HG03575 (cell line): ENCODE measurements around the gene PER1.

ENCODE experiments used
- ATAC-seq: cut with Tn5 transposase; IDR thresholded peaks from one replicate; pipeline ENCODE4 v1.9.1; 2021; ENCODE audit not compliant: unreplicated experiment, insufficient number of reproducible peaks, low FRiP score; ENCODE audit errors: extremely low read depth

Gene PER1

GRCh38 chr17:8152112-8152775 is at the start of gene PER1:
Gene PER1, minus strand, starts transcription at chr17:8152404. Its CDS starts 1,698 bp downstream, at chr17:8150706.
- ATAC-seq = no peak

- ATAC-seq = no peak
Observed at GRCh38 chr17:8192070-8192815, 40.0 kb upstream of the PER1 start.

GRCh38 chr17:8190506-8190905 is 38.3 kb upstream of the PER1 start:
- no peak for ATAC-seq

- no peak for ATAC-seq
Observed at GRCh38 chr17:8189711-8190477, 37.7 kb upstream of the PER1 start, which contains the start of gene BORCS6. Gene BORCS6, minus strand, starts transcription at chr17:8190180. Its CDS starts 40 bp downstream, at chr17:8190140.

GRCh38 chr17:8189041-8189710 is 37.0 kb upstream of the PER1 start:
- no peak for ATAC-seq

GRCh38 chr17:8188263-8188839 is 36.1 kb upstream of the PER1 start:
- ATAC-seq = no peak

- ATAC-seq = no peak
Observed at GRCh38 chr17:8187517-8188262, 35.5 kb upstream of the PER1 start.

- ATAC-seq = no peak
Observed at GRCh38 chr17:8186787-8187516, 34.7 kb upstream of the PER1 start.

- no peak for ATAC-seq
Observed at GRCh38 chr17:8186446-8186786, 34.2 kb upstream of the PER1 start.

GRCh38 chr17:8185582-8186445 is 33.6 kb upstream of the PER1 start:
- no peak for ATAC-seq

- no peak for ATAC-seq
Observed at GRCh38 chr17:8176998-8177731, 25.0 kb upstream of the PER1 start.

- no peak for ATAC-seq
Observed at GRCh38 chr17:8176197-8176940, 24.2 kb upstream of the PER1 start, which contains the start of gene TMEM107. Gene TMEM107, minus strand, starts transcription at chr17:8176380. Its CDS starts 94 bp downstream, at chr17:8176286.

- no peak for ATAC-seq
Observed at GRCh38 chr17:8175795-8176196, 23.6 kb upstream of the PER1 start.

- ATAC-seq = no peak
Observed at GRCh38 chr17:8173871-8174322, 21.7 kb upstream of the PER1 start.

GRCh38 chr17:8173056-8173870 is 21.1 kb upstream of the PER1 start:
- ATAC-seq = peak; percentile 48
